CD4-positive, alpha-beta T cell treated with Interleukin-10 for 1 hour (primary cell): ENCODE measurements around the gene KRTAP1-4.
"Not testable (repeated sequence)": the region's sequence is repeated elsewhere in the genome, so short reads cannot be mapped to it uniquely, and the experiment has no call there.

Experiments
- DNase-seq: peaks from one replicate; pipeline ENCODE4 v3.0.0-alpha.2; 2020

The KRTAP1-4 gene

DNA sequence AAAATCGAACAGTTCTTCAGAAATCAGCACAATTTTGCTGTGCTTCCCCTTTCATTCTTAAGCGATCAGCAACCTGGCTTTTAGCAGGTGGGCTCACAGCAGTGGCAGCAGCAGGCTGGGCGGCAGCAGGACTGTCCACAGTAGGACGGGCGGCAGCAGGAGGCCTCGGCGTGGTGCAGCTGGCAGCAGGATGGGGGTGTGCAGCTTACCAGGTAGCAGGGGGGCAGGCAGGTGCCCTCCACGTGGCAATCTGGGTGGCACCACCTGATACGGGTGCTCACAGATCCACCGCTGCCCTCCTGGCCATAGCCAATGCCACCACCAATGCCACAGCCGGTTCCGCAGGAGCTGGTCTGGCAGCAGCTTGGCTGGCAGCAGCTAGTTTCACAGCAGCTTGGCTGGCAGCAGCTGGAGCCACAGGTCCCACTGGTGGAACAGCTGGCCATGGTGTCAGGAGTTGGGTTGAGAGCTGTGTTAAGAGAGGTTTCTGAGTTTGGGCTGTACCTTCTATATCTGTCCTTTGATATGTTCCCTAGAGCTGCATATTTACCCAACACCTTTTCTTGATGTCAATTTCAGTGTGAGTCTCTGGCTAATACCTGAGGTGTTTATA, at the start of gene KRTAP1-4:
Gene KRTAP1-4 (minus strand): TSS at position 563 of the 613 bp plus-strand sequence. CDS start 117 bp downstream, at position 446.
- DNase-seq: no peak

DNA sequence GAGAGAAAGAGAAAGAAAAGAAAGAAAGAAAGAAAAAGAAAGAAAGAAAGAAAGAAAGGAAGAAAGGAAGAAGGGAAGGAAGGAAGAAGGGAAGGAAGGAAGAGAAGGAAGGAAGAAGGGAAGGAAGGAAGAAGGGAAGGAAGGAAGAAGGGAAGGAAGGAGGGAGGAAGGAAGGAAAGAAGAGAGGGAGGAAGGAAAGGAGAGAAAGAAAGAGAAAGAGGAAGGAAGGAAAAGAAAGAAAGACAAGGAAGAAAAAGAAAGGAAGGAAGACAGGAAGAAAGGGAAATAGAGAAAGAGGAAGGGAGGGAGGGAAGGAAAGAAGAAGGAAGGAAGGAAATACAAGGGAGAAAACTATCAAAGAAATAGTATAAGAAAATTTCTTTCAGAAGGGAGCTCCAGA, 46.8 kb upstream of the KRTAP1-4 start:
- DNase-seq: no peak

DNA sequence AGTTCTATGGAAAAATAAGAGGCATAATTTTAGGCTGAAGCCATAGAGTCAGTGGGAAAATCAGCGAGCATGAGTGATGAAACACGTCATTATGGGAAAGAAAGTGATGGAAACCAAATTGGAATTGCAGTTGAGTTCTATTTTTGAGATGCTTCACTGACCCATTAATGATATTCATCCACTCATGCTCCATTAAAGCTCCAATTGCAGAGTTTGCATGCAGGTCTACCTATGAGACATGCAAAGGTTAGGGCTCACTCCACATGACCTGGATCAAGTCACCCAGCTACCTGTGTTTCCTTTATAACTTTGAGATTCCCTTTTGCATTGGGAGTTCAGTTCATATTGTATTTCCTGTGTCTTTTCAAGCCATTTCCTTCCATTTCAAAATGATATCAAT, 43.7 kb upstream of the KRTAP1-4 start:
- no peak for DNase-seq

- DNase-seq: no peak
Measured at GRCh38 chr17:41071606-41072360, 41.8 kb upstream of the KRTAP1-4 start.

DNA sequence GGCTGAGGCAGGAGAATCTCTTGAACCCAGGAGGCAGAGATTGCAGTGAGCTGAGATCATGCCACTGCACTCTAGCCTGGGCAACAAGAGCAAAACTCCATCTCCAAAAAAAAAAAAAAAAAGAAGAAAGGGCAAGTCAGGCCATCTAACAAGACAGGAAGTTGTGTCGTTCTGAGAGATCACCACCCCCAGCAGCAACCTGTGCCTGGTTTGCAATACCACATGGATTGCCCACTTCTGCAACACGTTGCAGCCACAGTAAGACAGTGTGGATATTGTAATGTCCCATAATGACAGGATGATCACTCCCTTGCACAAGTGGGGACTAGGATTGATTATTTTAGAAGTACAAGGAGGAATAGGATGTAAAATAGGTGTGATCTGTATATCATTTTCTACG, 39.0 kb upstream of the KRTAP1-4 start:
- no peak for DNase-seq

GRCh38 chr17:41067281-41067680, 37.3 kb upstream of the KRTAP1-4 start:
- DNase-seq: no peak

GRCh38 chr17:41065829-41066624, 36.0 kb upstream of the KRTAP1-4 start, which contains the start of gene KRTAP2-4:
Gene KRTAP2-4, minus strand, starts transcription at chr17:41065879. Its CDS starts 34 bp downstream, at chr17:41065845.
- no peak for DNase-seq

GRCh38 chr17:41065016-41065689, 35.2 kb upstream of the KRTAP1-4 start:
- DNase-seq: not testable (repeated sequence)

- no peak for DNase-seq
Measured at GRCh38 chr17:41064301-41064700, 34.3 kb upstream of the KRTAP1-4 start.

DNA sequence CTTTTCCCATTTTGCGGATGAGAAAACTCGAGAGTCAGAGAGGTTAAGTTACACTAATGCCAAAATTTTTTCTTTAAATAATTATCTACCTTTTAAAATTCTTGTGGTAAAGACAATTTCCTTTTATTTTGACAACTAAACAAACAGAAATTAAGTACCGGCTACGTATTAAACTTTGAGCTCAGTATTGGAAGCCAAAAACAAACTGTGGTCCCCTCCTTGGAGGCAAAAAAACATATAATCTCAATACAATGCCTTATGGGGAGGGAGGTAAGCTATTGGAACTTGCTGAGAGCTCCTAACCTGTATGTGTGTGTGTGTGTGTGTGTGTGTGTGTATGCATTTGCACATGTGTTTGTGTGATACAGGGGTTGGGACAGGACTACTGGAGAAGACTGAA, 33.5 kb upstream of the KRTAP1-4 start:
- no peak for DNase-seq

DNA sequence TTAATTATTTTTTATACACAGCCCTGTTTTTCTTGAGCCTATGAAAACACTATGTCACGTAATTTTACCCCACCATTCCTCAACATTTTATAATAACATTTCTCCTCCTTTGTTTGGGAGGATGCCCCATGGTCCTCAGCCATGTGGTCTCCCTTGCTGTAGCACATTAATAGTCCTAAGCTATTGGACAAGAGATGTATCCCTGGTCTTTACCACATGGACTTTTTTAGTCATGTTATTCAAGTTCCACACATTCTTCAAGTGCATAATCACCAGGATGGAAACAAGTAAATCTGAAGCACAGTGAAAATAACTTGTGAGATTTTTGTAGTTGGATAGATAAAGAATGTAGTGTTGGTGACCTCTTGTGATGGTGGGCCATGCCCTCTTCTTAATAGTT, 32.0 kb upstream of the KRTAP1-4 start:
- DNase-seq: no peak

DNA sequence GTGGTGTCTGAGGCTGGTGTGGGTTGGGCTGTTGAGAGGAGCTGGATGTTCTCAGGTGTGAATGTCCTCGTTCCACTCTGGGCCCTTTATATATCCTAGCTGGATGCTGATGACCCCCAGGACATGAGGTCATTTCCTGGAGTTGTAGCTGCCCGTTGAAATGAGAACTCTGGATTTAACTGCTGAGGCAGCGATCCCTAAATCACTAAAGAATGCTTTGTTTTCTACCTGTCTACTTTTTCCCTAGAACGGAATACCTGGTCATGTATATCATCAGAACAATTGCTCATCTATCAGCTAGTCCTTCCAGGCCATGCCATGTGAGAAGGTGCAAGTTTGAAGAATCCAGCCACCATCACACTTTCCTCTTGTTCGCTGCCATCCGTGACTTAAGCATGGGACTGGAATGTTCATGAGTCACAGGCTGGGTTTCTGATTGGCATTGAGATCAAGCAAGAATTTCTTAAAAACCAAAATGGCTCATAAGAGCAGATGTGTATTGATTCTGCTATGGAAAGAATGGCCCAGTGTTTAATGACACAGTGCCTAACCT, 30.1 kb upstream of the KRTAP1-4 start, which contains the start of gene KRTAP2-3:
Gene KRTAP2-3 (minus strand): TSS at position 63 of the 553 bp plus-strand sequence. CDS start 64 bp downstream, outside the sequence.
- no peak for DNase-seq

- DNase-seq: not testable (repeated sequence)
Measured at GRCh38 chr17:41059276-41060051, 29.5 kb upstream of the KRTAP1-4 start.

GRCh38 chr17:41058741-41059140, 28.7 kb upstream of the KRTAP1-4 start:
- DNase-seq: no peak

GRCh38 chr17:41057547-41057946, 27.6 kb upstream of the KRTAP1-4 start:
- DNase-seq: no peak

DNA sequence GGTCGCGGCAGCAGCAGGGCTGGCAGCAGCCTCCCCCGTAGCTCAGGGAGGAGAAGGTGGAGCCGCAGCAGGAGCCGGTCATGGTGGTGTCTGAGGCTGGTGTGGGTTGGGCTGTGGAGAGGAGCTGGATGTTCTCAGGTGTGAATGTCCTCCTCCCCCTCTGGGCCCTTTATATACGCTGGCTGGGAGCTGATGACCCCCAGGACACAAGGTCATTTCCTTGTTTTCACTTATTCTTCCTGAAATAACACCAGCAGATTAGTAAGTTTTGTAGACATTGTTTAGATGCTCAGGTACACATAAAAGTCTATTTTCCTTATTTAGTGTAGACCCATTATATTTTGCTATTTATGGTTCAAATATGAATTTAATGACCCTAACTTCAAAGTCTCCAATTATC, 25.1 kb upstream of the KRTAP1-4 start, which contains the start of gene KRTAP2-2:
Gene KRTAP2-2 (minus strand): TSS at position 101 of the 400 bp plus-strand sequence. CDS start 19 bp downstream, at position 82.
- not testable (repeated sequence) for DNase-seq

DNA sequence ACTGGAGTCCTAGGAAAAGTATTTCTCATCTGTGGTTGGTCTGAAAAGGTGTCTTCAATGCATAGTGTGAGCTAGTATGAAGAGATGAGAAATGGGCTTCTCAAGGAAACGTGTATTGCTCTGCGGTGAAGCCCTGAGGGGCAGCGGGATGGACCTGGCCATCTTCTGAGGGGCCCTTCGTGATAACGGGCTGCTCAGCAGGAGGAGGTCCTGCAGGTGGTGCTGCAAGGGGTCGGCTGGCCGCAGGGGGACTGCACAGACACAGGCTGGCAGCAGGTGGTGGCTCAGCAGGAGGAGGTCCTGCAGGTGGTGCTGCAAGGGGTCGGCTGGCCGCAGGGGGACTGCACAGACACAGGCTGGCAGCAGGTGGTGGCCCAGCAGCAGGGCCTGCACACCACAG, 24.6 kb upstream of the KRTAP1-4 start:
- not testable (repeated sequence) for DNase-seq

GRCh38 chr17:41054025-41054424, 24.0 kb upstream of the KRTAP1-4 start:
- DNase-seq: no peak

GRCh38 chr17:41052566-41052965, 22.6 kb upstream of the KRTAP1-4 start:
- no peak for DNase-seq

DNA sequence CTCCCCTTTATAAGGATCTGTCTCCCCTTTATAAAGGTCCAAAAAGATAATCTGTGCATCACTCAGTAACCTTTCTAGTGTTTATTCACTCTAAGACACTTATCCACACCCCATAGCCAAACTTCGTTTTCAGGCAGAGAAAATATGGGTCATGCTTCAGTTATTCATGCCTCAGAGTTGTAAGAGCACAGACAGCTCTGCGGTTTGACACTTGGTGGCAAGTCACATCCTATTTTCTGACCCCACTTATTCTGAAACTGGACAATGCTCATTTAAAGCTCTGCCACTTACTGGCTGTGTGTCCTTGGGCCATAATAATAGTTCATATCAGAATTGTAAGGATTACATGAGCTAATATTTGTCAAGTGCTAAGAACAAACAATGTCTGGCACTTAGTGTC, 19.1 kb upstream of the KRTAP1-4 start:
- DNase-seq: no peak

GRCh38 chr17:41048441-41048840, 18.4 kb upstream of the KRTAP1-4 start:
- DNase-seq: no peak
